Mesothelial cell of epicardium (in vitro differentiated cells): ENCODE data around the gene MBD3L5. TPM values are rescaled to one million over a fixed set of nuclear protein-coding genes. Genes with fewer than 3 reads are reported as not detected.
A peak's percentile ranks its signal among the peaks of the same experiment; 100 is the strongest.
"Not testable (repeated sequence)": the region's sequence is repeated elsewhere in the genome, so short reads cannot be mapped to it uniquely, and the experiment has no call there.

Source experiments
- DNase-seq, 2 experiments: peaks; one replicate each; pipeline ENCODE4 v3.0.0; 2021; ENCODE audit warnings: low spot score in 2 of 2; ENCODE audit not compliant: unreplicated experiment in 2 of 2
- H3K27ac Mint-ChIP-seq: 2 replicates; pipeline ENCODE4 v1.8.0; 2021; ENCODE audit warnings: mixed read lengths
- H3K27me3 Mint-ChIP-seq: 2 replicates; pipeline ENCODE4 v1.8.0; 2021; ENCODE audit warnings: low read depth, mixed read lengths
- H3K36me3 Mint-ChIP-seq: 2 replicates; pipeline ENCODE4 v1.8.0; 2021; ENCODE audit warnings: mixed read lengths
- H3K4me1 Mint-ChIP-seq: 2 replicates; pipeline ENCODE4 v1.8.0; 2021; ENCODE audit warnings: mixed read lengths
- H3K4me3 Mint-ChIP-seq: 2 replicates; pipeline ENCODE4 v1.8.0; 2021; ENCODE audit warnings: mild to moderate bottlenecking, moderate library complexity, mixed read lengths
- H3K9me3 Mint-ChIP-seq: 2 replicates; pipeline ENCODE4 v1.8.0; 2021; ENCODE audit warnings: mixed read lengths
- CTCF ChIP-seq: fragments of 200-600 bp; sonication (generic); IDR thresholded peaks from one replicate; pipeline ENCODE4 v1.5.0; 2021; ENCODE audit warnings: antibody characterized with exemption; ENCODE audit not compliant: unreplicated experiment
- total RNA-seq: library from RNA; stranded (reverse); gene quantifications from 3 replicates; pipeline ENCODE4 v1.2.1, GENCODE V29; 2021

The MBD3L5 gene
- total RNA-seq, 1 donor from 2014 or later = not detected

DNA sequence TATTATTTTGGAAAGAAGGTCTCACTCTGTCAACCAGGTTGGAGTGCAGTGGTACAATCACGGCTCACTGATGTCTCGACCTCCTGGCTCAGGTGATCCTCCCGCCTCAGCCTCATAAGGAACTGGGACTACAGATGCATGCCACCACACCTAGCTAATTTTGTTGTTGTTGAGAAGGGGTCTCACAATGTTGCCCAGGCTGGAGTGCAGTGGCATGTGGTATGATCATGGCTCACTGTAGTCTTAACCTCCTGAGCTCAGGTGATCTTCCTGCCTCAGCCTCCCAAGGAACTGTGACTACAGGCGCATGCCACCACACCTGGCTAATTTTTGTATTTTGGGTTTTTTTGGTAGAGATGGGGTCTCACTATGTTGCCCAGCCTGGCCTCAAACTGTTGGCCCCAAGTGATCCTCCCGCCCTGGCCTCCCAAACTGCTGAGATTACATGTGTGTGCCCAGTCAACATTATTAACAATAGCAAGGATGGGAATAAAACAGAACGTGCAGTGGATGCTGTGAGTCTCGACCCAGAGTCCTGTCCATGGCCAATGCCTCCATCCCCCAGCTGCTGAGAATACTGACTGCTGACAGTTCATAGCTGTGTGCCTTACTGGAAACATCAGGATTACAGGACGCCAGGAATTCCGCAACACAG lies 33.5 kb downstream of the MBD3L5 start:
- peaks cover 11% of the 10 kb centered on the region for H3K9me3 Mint-ChIP-seq
- H3K36me3 Mint-ChIP-seq = no peaks in the 10 kb centered on the region
- H3K27me3 Mint-ChIP-seq = no peaks in the 10 kb centered on the region
- peaks cover 1% of the 10 kb centered on the region for H3K4me1 Mint-ChIP-seq
- no peak for DNase-seq
- TF ChIP-seq CTCF = no peak
- H3K27ac Mint-ChIP-seq = no peak overlapping the region
- no peak overlapping the region for H3K4me3 Mint-ChIP-seq

- H3K27ac Mint-ChIP-seq, H3K4me1 Mint-ChIP-seq, H3K36me3 Mint-ChIP-seq, DNase-seq, H3K4me3 Mint-ChIP-seq, H3K27me3 Mint-ChIP-seq: not testable (repeated sequence)
- peaks cover 11% of the 10 kb centered on the region for H3K9me3 Mint-ChIP-seq
These were observed 36.7 kb downstream of the MBD3L5 start for GRCh38 chr19:7067122-7067521.

GRCh38 chr19:7067716-7068115 lies 37.3 kb downstream of the MBD3L5 start:
- no peak for DNase-seq
- no peak overlapping the region for H3K27ac Mint-ChIP-seq
- no peak for TF ChIP-seq CTCF
- peaks cover 9% of the 10 kb centered on the region for H3K4me1 Mint-ChIP-seq
- H3K27me3 Mint-ChIP-seq = no peaks in the 10 kb centered on the region
- peaks cover 11% of the 10 kb centered on the region for H3K9me3 Mint-ChIP-seq
- H3K36me3 Mint-ChIP-seq = peaks cover 11% of the 10 kb centered on the region
- H3K4me3 Mint-ChIP-seq = no peak overlapping the region

DNA sequence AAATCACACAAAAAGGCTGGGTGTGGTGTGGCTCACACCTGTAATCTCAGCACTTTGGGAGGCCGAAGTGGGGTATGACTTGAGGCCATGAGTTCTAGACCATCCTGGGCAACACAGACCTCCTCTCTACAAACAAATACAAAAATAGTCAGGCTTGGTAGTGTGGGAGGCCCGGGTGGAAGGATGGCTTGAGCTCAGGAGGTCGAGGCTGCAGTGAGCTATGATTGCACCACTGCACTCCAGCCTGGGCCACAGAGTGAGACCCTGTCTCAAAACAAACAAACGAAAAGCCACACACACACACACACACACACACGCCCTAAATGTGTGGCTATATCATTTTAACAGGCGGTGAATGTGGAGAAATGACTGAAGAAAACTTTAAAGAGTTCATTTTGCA lies 38.2 kb downstream of the MBD3L5 start:
- H3K9me3 Mint-ChIP-seq = peaks cover 11% of the 10 kb centered on the region
- no peak for DNase-seq
- H3K27ac Mint-ChIP-seq = no peak overlapping the region
- peaks cover 16% of the 10 kb centered on the region for H3K36me3 Mint-ChIP-seq
- no peaks in the 10 kb centered on the region for H3K27me3 Mint-ChIP-seq
- H3K4me1 Mint-ChIP-seq = peaks cover 9% of the 10 kb centered on the region
- peak overlapping the region; percentile 98 for H3K4me3 Mint-ChIP-seq
- no peak for TF ChIP-seq CTCF

GRCh38 chr19:7069042-7069903 lies 38.9 kb downstream of the MBD3L5 start, which contains the start of gene ZNF557:
Gene ZNF557, plus strand, starts transcription at chr19:7069703. Its CDS starts 5,372 bp downstream, at chr19:7075075.
- no peaks in the 10 kb centered on the region for H3K27me3 Mint-ChIP-seq
- DNase-seq = peak; percentile 97 to 98
- no peak for TF ChIP-seq CTCF
- H3K9me3 Mint-ChIP-seq = peaks cover 12% of the 10 kb centered on the region
- H3K4me1 Mint-ChIP-seq = peaks cover 9% of the 10 kb centered on the region
- peak within 1 kb of the TSS; percentile 94 for H3K27ac Mint-ChIP-seq
- peak within 1 kb of the TSS; percentile 98 for H3K4me3 Mint-ChIP-seq
- peaks cover 19% of the 10 kb centered on the region for H3K36me3 Mint-ChIP-seq

DNA sequence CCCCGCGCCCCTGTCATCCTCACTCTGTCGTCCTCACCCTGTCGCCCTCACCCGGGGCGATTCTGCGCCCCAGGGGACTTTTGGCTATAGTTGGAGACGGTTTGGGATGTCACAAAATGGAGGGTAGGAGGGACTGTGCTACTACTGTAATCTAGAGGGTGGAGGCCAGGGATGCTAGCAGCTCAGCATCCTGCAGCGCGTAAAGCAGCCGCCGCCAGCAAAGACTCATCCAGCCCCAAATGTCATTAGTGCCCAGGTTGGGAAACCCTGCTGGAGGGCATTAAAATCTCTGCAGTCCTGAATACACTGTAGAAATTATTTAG lies 39.5 kb downstream of the MBD3L5 start:
- Mint-ChIP-seq H3K4me3 (peak overlapping the region; percentile 98), H3K27me3 (no peaks in the 10 kb centered on the region), H3K4me1 (peaks cover 9% of the 10 kb centered on the region), H3K36me3 (peaks cover 22% of the 10 kb centered on the region), H3K9me3 (peaks cover 13% of the 10 kb centered on the region), H3K27ac (peak overlapping the region; percentile 61)
- no peak for DNase-seq
- TF ChIP-seq CTCF = no peak
